Rectal smooth muscle tissue (tissue), 1 donor: ENCODE data around the gene AGBL4.

Experiments
- H3K27ac ChIP-seq: one replicate; pipeline ENCODE4 v1.7.0; 2013; ENCODE audit warnings: low read depth, low read length, inconsistent platforms
- H3K27me3 ChIP-seq: one replicate; pipeline ENCODE4 v1.7.0; 2013; ENCODE audit warnings: low read length; ENCODE audit not compliant: control insufficient read depth, insufficient read depth
- H3K36me3 ChIP-seq: one replicate; pipeline ENCODE4 v1.7.0; 2013; ENCODE audit warnings: low read length; ENCODE audit not compliant: control insufficient read depth, insufficient read depth
- H3K4me1 ChIP-seq: one replicate; pipeline ENCODE4 v1.7.0; 2013; ENCODE audit warnings: low read length; ENCODE audit not compliant: control insufficient read depth, insufficient read depth
- H3K4me3 ChIP-seq: one replicate; pipeline ENCODE4 v1.7.0; 2013; ENCODE audit warnings: low read length
- H3K9ac ChIP-seq: one replicate; pipeline ENCODE4 v1.7.0; 2013; ENCODE audit warnings: low read length

Gene AGBL4

DNA sequence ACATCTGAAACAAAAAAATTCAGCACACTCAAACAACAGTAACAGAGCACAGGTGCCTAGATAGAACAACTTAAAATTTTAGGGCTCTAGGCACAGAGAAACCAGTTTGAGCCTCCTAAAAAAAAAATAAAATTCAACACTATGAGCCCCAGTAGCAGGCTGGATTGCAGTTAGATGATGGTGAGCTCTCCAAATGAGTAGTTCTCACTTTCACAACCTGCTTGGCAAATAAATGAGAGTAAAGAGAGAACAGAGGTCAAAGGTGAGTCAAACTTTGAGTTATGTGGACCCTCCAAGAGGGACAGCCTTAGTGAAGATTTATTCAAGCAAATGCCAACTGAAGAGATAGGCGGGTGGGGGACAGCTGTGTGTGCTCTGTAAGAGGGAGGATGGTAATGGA, 1250.6 kb downstream of the AGBL4 start:
- Histone ChIP-seq H3K9ac (no peak overlapping the region), H3K36me3 (no peaks in the 10 kb centered on the region), H3K4me1 (peaks cover 14% of the 10 kb centered on the region), H3K4me3 (no peak overlapping the region), H3K27ac (no peak overlapping the region), H3K27me3 (no peaks in the 10 kb centered on the region)

- Histone ChIP-seq H3K36me3 (no peaks in the 10 kb centered on the region), H3K27me3 (no peaks in the 10 kb centered on the region), H3K9ac (no peak overlapping the region), H3K4me1 (peaks cover 14% of the 10 kb centered on the region), H3K4me3 (no peak overlapping the region), H3K27ac (no peak overlapping the region)
Observed at GRCh38 chr1:48772211-48772610, 1251.5 kb downstream of the AGBL4 start.

DNA sequence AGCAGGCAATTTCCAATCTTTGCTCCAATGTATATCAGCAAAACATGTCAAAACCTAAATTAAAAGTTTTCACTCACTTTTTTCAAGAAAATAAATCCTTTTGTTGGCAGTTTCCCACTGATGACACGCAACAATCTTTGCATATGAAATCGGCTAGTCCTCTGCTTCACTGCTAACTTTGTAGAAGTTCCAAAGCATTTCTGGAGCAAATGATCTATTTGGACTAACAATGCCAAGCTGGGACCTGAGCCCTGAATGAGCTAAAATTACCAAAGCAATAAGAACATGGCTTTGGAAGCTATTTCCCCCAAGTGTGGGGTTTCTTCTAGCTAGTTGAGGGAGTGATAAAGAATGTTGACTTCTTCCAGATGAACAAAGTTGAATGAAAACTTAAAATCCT, 1252.2 kb downstream of the AGBL4 start:
- Histone ChIP-seq H3K4me3 (no peak overlapping the region), H3K4me1 (peaks cover 14% of the 10 kb centered on the region), H3K9ac (no peak overlapping the region), H3K27ac (no peak overlapping the region), H3K27me3 (no peaks in the 10 kb centered on the region), H3K36me3 (no peaks in the 10 kb centered on the region)

- Histone ChIP-seq H3K4me1 (peaks cover 10% of the 10 kb centered on the region), H3K9ac (no peak overlapping the region), H3K4me3 (no peak overlapping the region), H3K36me3 (no peaks in the 10 kb centered on the region), H3K27ac (no peak overlapping the region), H3K27me3 (no peaks in the 10 kb centered on the region)
Observed at GRCh38 chr1:48767975-48768510, 1255.7 kb downstream of the AGBL4 start.

DNA sequence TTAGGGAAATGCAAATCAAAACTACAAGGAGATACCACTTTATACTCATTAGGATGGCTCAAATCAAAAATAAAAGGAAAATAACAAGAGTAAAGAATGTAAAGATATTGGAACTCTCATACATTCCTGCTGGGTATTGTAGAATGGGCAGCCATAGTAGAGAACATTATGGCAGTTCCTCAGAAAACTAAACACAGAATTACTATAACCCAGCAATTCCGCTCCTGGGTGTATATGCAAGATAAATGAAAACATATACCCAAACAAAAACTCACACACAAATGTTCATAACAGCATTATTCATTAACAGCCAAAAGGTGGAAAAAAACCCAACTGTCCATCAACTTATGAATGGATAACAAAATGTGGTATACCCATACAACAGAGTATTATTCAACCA, 1258.4 kb downstream of the AGBL4 start:
- Histone ChIP-seq H3K36me3 (no peaks in the 10 kb centered on the region), H3K4me3 (no peak overlapping the region), H3K9ac (no peak overlapping the region), H3K27me3 (no peaks in the 10 kb centered on the region), H3K27ac (no peak overlapping the region), H3K4me1 (peaks cover 13% of the 10 kb centered on the region)

DNA sequence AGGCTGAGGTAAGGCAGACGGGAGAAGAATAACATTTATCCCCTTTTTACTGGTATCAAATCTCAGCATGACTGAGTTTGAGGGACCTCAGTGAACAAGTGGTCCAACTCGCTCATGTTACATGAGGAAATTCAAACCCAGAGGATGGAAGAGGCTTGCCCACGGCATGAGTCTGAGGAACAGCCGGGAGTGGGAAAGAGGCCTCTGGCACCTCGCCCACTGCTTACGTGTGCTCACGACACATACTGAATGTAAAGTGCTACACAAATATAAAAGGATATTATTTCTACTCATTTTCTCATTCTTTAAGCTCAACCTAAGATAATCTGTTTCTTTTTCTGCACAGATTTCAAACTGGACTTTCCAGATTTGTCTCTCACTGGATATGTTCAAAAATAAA, 1261.8 kb downstream of the AGBL4 start:
- no peaks in the 10 kb centered on the region for H3K27me3 ChIP-seq
- peaks cover 13% of the 10 kb centered on the region for H3K4me1 ChIP-seq
- no peak overlapping the region for H3K27ac ChIP-seq
- H3K4me3 ChIP-seq, result no peak overlapping the region
- H3K36me3 ChIP-seq, result peaks cover 5% of the 10 kb centered on the region
- no peak overlapping the region for H3K9ac ChIP-seq

DNA sequence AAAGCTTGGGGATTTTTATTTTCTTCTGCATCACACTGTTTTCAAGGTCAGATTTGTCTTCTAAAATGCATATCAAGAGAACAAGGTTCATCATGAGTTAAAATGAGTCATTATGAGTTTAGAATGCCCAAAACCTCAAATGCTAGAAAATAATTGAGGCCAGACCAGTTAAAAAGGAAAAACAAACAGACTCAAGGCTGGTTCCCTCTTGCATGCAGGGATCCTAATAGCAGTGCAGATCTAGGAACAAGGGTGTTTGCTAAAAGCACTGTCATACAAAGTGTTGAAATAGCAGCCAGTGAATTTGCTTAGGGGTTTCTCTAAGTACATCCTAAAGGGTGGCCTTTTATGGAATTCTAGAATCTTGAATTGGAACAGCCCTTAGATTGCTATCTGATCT, 1262.3 kb downstream of the AGBL4 start:
- H3K27ac ChIP-seq, result no peak overlapping the region
- no peak overlapping the region for H3K9ac ChIP-seq
- peaks cover 5% of the 10 kb centered on the region for H3K36me3 ChIP-seq

GRCh38 chr1:48760857-48761256, 1262.9 kb downstream of the AGBL4 start:
- peaks cover 13% of the 10 kb centered on the region for H3K4me1 ChIP-seq
- peaks cover 5% of the 10 kb centered on the region for H3K36me3 ChIP-seq
- H3K4me3 ChIP-seq, result no peak overlapping the region
- no peak overlapping the region for H3K27ac ChIP-seq
- H3K9ac ChIP-seq, result no peak overlapping the region
- H3K27me3 ChIP-seq, result no peaks in the 10 kb centered on the region

More for the DNA sequence above, 1262.3 kb downstream of the AGBL4 start:
- Histone ChIP-seq H3K4me1 (peaks cover 13% of the 10 kb centered on the region), H3K4me3 (no peak overlapping the region), H3K27me3 (no peaks in the 10 kb centered on the region)

GRCh38 chr1:48758976-48759375, 1264.8 kb downstream of the AGBL4 start:
- no peak overlapping the region for H3K4me3 ChIP-seq
- peaks cover 13% of the 10 kb centered on the region for H3K4me1 ChIP-seq
- H3K27ac ChIP-seq, result no peak overlapping the region
- H3K27me3 ChIP-seq, result no peaks in the 10 kb centered on the region
- H3K9ac ChIP-seq, result no peak overlapping the region
- peaks cover 5% of the 10 kb centered on the region for H3K36me3 ChIP-seq

GRCh38 chr1:48757363-48757762, 1266.4 kb downstream of the AGBL4 start:
- no peaks in the 10 kb centered on the region for H3K27me3 ChIP-seq
- peaks cover 5% of the 10 kb centered on the region for H3K36me3 ChIP-seq
- no peak overlapping the region for H3K27ac ChIP-seq

DNA sequence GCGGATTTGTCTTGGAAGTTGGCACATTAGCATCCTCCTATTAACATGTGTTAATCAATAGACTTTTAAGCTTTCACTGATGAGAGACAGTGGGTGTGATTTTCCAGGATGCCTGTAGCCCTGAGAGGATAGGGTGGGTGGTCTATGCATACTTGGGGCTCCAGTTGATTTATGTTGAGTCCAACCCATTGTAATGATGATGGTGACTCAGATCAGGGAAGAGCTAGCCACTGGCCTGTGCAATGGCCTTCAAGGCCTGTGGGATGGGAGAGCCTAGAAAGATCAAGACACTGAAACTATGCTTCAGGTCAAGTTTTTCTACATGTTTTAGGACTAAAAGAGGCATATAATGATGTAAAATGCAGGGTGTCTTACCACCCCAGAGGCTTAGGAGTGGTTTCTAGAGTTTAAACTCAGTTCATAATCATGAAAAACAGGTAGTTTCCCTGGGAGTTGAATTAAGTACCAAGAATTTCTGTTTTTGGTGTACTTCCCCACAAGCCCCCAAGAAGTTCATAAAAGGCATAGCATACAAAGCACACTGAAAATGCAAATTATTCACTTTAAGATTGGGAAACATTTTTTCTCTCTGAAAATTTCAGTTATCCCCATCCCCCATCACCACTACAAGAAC, 1267.0 kb downstream of the AGBL4 start:
- H3K36me3 ChIP-seq, result peaks cover 5% of the 10 kb centered on the region
- no peaks in the 10 kb centered on the region for H3K27me3 ChIP-seq
- peaks cover 12% of the 10 kb centered on the region for H3K4me1 ChIP-seq
- no peak overlapping the region for H3K9ac ChIP-seq
- no peak overlapping the region for H3K4me3 ChIP-seq
- no peak overlapping the region for H3K27ac ChIP-seq

More at GRCh38 chr1:48757363-48757762, 1266.4 kb downstream of the AGBL4 start:
- Histone ChIP-seq H3K4me1 (peaks cover 13% of the 10 kb centered on the region), H3K4me3 (no peak overlapping the region), H3K9ac (no peak overlapping the region)

- H3K4me1 ChIP-seq, result no peaks in the 10 kb centered on the region
- H3K27me3 ChIP-seq, result no peaks in the 10 kb centered on the region
- peaks cover 6% of the 10 kb centered on the region for H3K36me3 ChIP-seq
Observed at GRCh38 chr1:48753293-48753692, 1270.5 kb downstream of the AGBL4 start.

GRCh38 chr1:48750109-48750508, 1273.6 kb downstream of the AGBL4 start:
- no peak overlapping the region for H3K4me3 ChIP-seq

More at GRCh38 chr1:48753293-48753692, 1270.5 kb downstream of the AGBL4 start:
- H3K9ac ChIP-seq, result no peak overlapping the region
- no peak overlapping the region for H3K27ac ChIP-seq
- H3K4me3 ChIP-seq, result no peak overlapping the region

More at GRCh38 chr1:48750109-48750508, 1273.6 kb downstream of the AGBL4 start:
- no peaks in the 10 kb centered on the region for H3K27me3 ChIP-seq
- no peak overlapping the region for H3K9ac ChIP-seq
- peaks cover 3% of the 10 kb centered on the region for H3K36me3 ChIP-seq
- H3K4me1 ChIP-seq, result no peaks in the 10 kb centered on the region
- no peak overlapping the region for H3K27ac ChIP-seq
